Loucy (cell line): ENCODE results near the gene ENC1.

ENCODE experiments used
- H2AFZ ChIP-seq: fragments of 200-600 bp; sonication (generic); 2 replicates; pipeline ENCODE4 v1.6.0; 2016; ENCODE audit warnings: antibody characterized with exemption, mild to moderate bottlenecking, low read length, moderate library complexity
- H3F3A ChIP-seq: fragments of 200-600 bp; 2 replicates; pipeline ENCODE4 v1.6.0; 2016; ENCODE audit warnings: antibody characterized with exemption, low read depth, mild to moderate bottlenecking
- H3K27me3 ChIP-seq: fragments of 200-600 bp; sonication (generic); 2 replicates; pipeline ENCODE4 v1.6.1; 2014; ENCODE audit warnings: low read length, mild to moderate bottlenecking; ENCODE audit not compliant: insufficient read depth, poor library complexity, severe bottlenecking
- H3K36me3 ChIP-seq: fragments of 200-600 bp; sonication (generic); 2 replicates; pipeline ENCODE4 v1.6.1; 2016; ENCODE audit warnings: low read length; ENCODE audit not compliant: insufficient read depth
- H3K4me1 ChIP-seq: fragments of 200-600 bp; sonication (generic); 2 replicates; pipeline ENCODE4 v1.5.1; 2014; ENCODE audit warnings: low read length, mild to moderate bottlenecking; ENCODE audit not compliant: insufficient read depth, poor library complexity, severe bottlenecking
- H3K4me2 ChIP-seq: fragments of 200-600 bp; sonication (generic); 2 replicates; pipeline ENCODE4 v1.6.0; 2014; ENCODE audit warnings: antibody characterized with exemption, low read length, low read depth, mild to moderate bottlenecking; ENCODE audit not compliant: poor library complexity, severe bottlenecking
- H3K4me3 ChIP-seq: fragments of 200-600 bp; sonication (generic); 2 replicates; pipeline ENCODE4 v1.5.1; 2014; ENCODE audit warnings: low read length, mild to moderate bottlenecking, mixed read lengths; ENCODE audit not compliant: poor library complexity, severe bottlenecking
- H3K79me2 ChIP-seq: fragments of 200-600 bp; sonication (generic); 2 replicates; pipeline ENCODE4 v1.6.1; 2014; ENCODE audit warnings: low read length; ENCODE audit not compliant: insufficient read depth
- H3K9ac ChIP-seq: fragments of 200-600 bp; sonication (generic); 2 replicates; pipeline ENCODE4 v1.6.0; 2014; ENCODE audit warnings: mild to moderate bottlenecking, low read depth, low read length, moderate library complexity; ENCODE audit not compliant: poor library complexity, severe bottlenecking
- H3K9me2 ChIP-seq: fragments of 200-600 bp; sonication (generic); replicated peaks from 2 replicates; pipeline ENCODE4 v1.6.1; 2016; ENCODE audit warnings: low read depth, low read length, mixed read lengths
- H3K9me3 ChIP-seq: fragments of 200-600 bp; sonication (generic); 2 replicates; pipeline ENCODE4 v1.6.1; 2014; ENCODE audit warnings: mild to moderate bottlenecking, antibody characterized with exemption, low read length, low read depth; ENCODE audit not compliant: insufficient read depth
- H4K20me1 ChIP-seq: fragments of 200-600 bp; sonication (generic); 2 replicates; pipeline ENCODE4 v1.6.0; 2014; ENCODE audit warnings: antibody characterized with exemption, low read length, mild to moderate bottlenecking; ENCODE audit not compliant: insufficient read depth, poor library complexity, severe bottlenecking
- EZH2phosphoT487 ChIP-seq: fragments of 200-600 bp; IDR thresholded peaks from 2 replicates; pipeline ENCODE4 v1.6.1; 2018; ENCODE audit warnings: antibody characterized with exemption, mild to moderate bottlenecking, moderate library complexity, borderline replicate concordance
- TF ChIP-seq, protein P1 (sequence below): fragments of 200-600 bp; sonication (generic); conservative IDR thresholded peaks from 2 replicates; pipeline ENCODE4 v1.5.1; 2014; ENCODE audit warnings: mild to moderate bottlenecking, antibody characterized with exemption, low read length

Gene ENC1

GRCh38 chr5:74594137-74595040 lies 46.1 kb downstream of the ENC1 start:
- no peaks in the 10 kb centered on the region for H3K79me2 ChIP-seq
- H3K27me3 ChIP-seq, result no peaks in the 10 kb centered on the region
- TF ChIP-seq EZH2phosphoT487, result no peak
- TF ChIP-seq, protein P1, sequence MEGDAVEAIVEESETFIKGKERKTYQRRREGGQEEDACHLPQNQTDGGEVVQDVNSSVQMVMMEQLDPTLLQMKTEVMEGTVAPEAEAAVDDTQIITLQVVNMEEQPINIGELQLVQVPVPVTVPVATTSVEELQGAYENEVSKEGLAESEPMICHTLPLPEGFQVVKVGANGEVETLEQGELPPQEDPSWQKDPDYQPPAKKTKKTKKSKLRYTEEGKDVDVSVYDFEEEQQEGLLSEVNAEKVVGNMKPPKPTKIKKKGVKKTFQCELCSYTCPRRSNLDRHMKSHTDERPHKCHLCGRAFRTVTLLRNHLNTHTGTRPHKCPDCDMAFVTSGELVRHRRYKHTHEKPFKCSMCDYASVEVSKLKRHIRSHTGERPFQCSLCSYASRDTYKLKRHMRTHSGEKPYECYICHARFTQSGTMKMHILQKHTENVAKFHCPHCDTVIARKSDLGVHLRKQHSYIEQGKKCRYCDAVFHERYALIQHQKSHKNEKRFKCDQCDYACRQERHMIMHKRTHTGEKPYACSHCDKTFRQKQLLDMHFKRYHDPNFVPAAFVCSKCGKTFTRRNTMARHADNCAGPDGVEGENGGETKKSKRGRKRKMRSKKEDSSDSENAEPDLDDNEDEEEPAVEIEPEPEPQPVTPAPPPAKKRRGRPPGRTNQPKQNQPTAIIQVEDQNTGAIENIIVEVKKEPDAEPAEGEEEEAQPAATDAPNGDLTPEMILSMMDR, result no peak
- no peak overlapping the region for H2AFZ ChIP-seq
- no peaks in the 10 kb centered on the region for H3K9me3 ChIP-seq
- peaks cover 7% of the 10 kb centered on the region for H3K4me1 ChIP-seq
- H3K4me3 ChIP-seq, result no peak overlapping the region
- H3K9ac ChIP-seq, result no peak overlapping the region
- H3K9me2 ChIP-seq, result no peaks in the 10 kb centered on the region
- H3K4me2 ChIP-seq, result no peak overlapping the region
- H3K36me3 ChIP-seq, result no peaks in the 10 kb centered on the region
- no peaks in the 10 kb centered on the region for H3F3A ChIP-seq
- no peaks in the 10 kb centered on the region for H4K20me1 ChIP-seq

GRCh38 chr5:74589204-74590056 lies 51.1 kb downstream of the ENC1 start:
- no peak for TF ChIP-seq EZH2phosphoT487
- TF ChIP-seq, protein P1, result no peak
- Histone ChIP-seq H3K9me3 (no peaks in the 10 kb centered on the region), H4K20me1 (no peaks in the 10 kb centered on the region), H3K36me3 (no peaks in the 10 kb centered on the region), H3K9me2 (no peaks in the 10 kb centered on the region), H3F3A (no peaks in the 10 kb centered on the region), H3K27me3 (no peaks in the 10 kb centered on the region), H3K4me2 (no peak overlapping the region), H3K79me2 (no peaks in the 10 kb centered on the region), H2AFZ (no peak overlapping the region), H3K4me1 (peaks cover 18% of the 10 kb centered on the region), H3K9ac (no peak overlapping the region), H3K4me3 (no peak overlapping the region)

DNA sequence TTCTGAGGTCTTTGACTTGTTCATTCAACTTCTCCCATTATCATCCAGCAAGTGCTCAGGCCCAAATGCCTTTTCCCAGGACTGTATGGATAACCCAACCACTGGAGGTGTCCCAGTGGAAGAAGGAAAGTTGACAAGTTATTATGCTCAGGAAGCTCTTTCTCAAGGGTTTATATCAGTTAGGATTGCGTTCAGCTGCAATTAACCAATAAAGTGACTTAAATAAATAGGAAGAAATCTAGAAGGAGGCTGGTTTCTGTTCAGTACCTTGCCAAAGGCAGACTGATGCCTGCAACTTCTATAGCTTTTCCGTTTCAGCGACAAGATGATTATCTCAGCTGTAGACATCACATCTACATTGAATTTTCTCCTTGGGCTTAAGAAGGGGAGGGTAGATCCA lies 52.1 kb downstream of the ENC1 start:
- TF ChIP-seq EZH2phosphoT487, result no peak
- TF ChIP-seq, protein P1, result no peak
- no peaks in the 10 kb centered on the region for H3K79me2 ChIP-seq
- H3K4me2 ChIP-seq, result no peak overlapping the region
- H3K27me3 ChIP-seq, result no peaks in the 10 kb centered on the region
- H4K20me1 ChIP-seq, result no peaks in the 10 kb centered on the region
- no peak overlapping the region for H3K4me3 ChIP-seq
- no peaks in the 10 kb centered on the region for H3K9me2 ChIP-seq
- H2AFZ ChIP-seq, result no peak overlapping the region
- no peaks in the 10 kb centered on the region for H3K9me3 ChIP-seq
- H3K9ac ChIP-seq, result no peak overlapping the region
- peaks cover 18% of the 10 kb centered on the region for H3K4me1 ChIP-seq
- H3F3A ChIP-seq, result no peaks in the 10 kb centered on the region
- H3K36me3 ChIP-seq, result no peaks in the 10 kb centered on the region
